H1 (cell line): ENCODE data around the gene NT5DC3. TPM values are rescaled to one million over a fixed set of nuclear protein-coding genes. Genes with fewer than 3 reads are reported as not detected.

Experiments used
- CTCF ChIA-PET: fragments of 300-600 bp; sonication (Branson Sonifier 250); formaldehyde crosslinking; loops from one replicate; lab custom pipeline; 2021; ENCODE audit not compliant: partially characterized antibody; lab: Charles Lee
- POLR2A ChIA-PET: fragments of 300-600 bp; sonication (Branson Sonifier 250); formaldehyde crosslinking; loops from one replicate; lab custom pipeline; 2021; ENCODE audit warnings: inconsistent platforms; ENCODE audit not compliant: partially characterized antibody; lab: Charles Lee
- DNase-seq, 2 experiments: peaks; one replicate each; pipeline versions ENCODE4 v3.0.0 to v3.0.0-alpha.2; 2010 to 2022; ENCODE audit warnings: low spot score in 2 of 2, low read depth in 1 of 2, mixed read lengths in 1 of 2
- FAIRE-seq: peaks from 2 replicates; lab custom pipeline; 2011; peaks lifted over from hg19 to GRCh38; lab: Jason Lieb, UNC
- H2AFZ ChIP-seq: 2 replicates; pipeline ENCODE4 v1.8.1; 2012; ENCODE audit warnings: low read length, inconsistent platforms
- H2AK5ac ChIP-seq: 2 replicates; pipeline ENCODE4 v1.6.1; 2013; ENCODE audit warnings: low read depth, low read length
- H2BK120ac ChIP-seq: replicated peaks from 2 replicates; pipeline ENCODE3; 2013; ENCODE audit warnings: low read depth, low read length, inconsistent platforms
- H2BK12ac ChIP-seq: 2 replicates; pipeline ENCODE4 v1.6.1; 2013; ENCODE audit warnings: low read depth, low read length
- H2BK15ac ChIP-seq: 2 replicates; pipeline ENCODE4 v1.6.1; 2013; ENCODE audit warnings: low read length
- H2BK20ac ChIP-seq: 2 replicates; pipeline ENCODE4 v1.6.1; 2013; ENCODE audit warnings: low read length
- H2BK5ac ChIP-seq: 2 replicates; pipeline ENCODE4 v1.6.1; 2013; ENCODE audit warnings: low read depth, low read length
- H3K14ac ChIP-seq: 2 replicates; pipeline ENCODE4 v1.6.1; 2013; ENCODE audit warnings: inconsistent platforms; ENCODE audit not compliant: insufficient read length
- H3K18ac ChIP-seq: 2 replicates; pipeline ENCODE4 v1.6.1; 2013; ENCODE audit warnings: low read length; ENCODE audit errors: extremely low read depth
- H3K23ac ChIP-seq: 2 replicates; pipeline ENCODE4 v1.6.1; 2013; ENCODE audit warnings: inconsistent platforms; ENCODE audit not compliant: insufficient read length
- H3K23me2 ChIP-seq: 2 replicates; pipeline ENCODE4 v1.6.1; 2013; ENCODE audit warnings: low read depth, low read length
- H3K27ac ChIP-seq: 2 replicates; pipeline ENCODE4 v1.6.1; 2011; ENCODE audit warnings: low read depth, low read length, inconsistent platforms
- H3K27me3 ChIP-seq, 4 experiments: replicated peaks in 1 of 4; 1 replicate in 1 of 4; 2 replicates in 3 of 4; pipeline versions ENCODE4 v1.6.1 to v1.8.1; 2011 to 2013; ENCODE audit warnings: low read length in 3 of 4, mild to moderate bottlenecking in 3 of 4, inconsistent platforms in 2 of 4, mixed read lengths in 2 of 4, moderate library complexity in 1 of 4; ENCODE audit not compliant: control insufficient read depth in 3 of 4, insufficient read depth in 3 of 4; ENCODE audit errors: extremely low read depth in 1 of 4
- H3K36me3 ChIP-seq, 4 experiments: 2 replicates each; pipeline versions ENCODE4 v1.6.1 to v1.8.1; 2011 to 2013; ENCODE audit warnings: mild to moderate bottlenecking in 4 of 4, low read length in 3 of 4, moderate library complexity in 2 of 4, control low read depth in 1 of 4, inconsistent platforms in 1 of 4; ENCODE audit not compliant: insufficient read depth in 4 of 4, control insufficient read depth in 2 of 4
- H3K4ac ChIP-seq: replicated peaks from 2 replicates; pipeline ENCODE3; 2013; ENCODE audit warnings: low read length, low read depth, mixed read lengths, inconsistent platforms; ENCODE audit not compliant: insufficient read length
- H3K4me1 ChIP-seq, 4 experiments: replicated peaks in 1 of 4; 1 replicate in 1 of 4; 2 replicates in 3 of 4; pipeline versions ENCODE4 v1.6.1 to v1.8.1; 2011 to 2013; ENCODE audit warnings: low read length in 3 of 4, inconsistent platforms in 2 of 4, mixed read lengths in 1 of 4; ENCODE audit not compliant: insufficient read depth in 4 of 4, control insufficient read depth in 3 of 4
- H3K4me2 ChIP-seq, 2 experiments: 2 replicates each; pipeline versions ENCODE4 v1.6.1 to v1.8.1; 2011 to 2013; ENCODE audit warnings: low read depth in 2 of 2, low read length in 2 of 2, control low read depth in 1 of 2, inconsistent platforms in 1 of 2, mild to moderate bottlenecking in 1 of 2; ENCODE audit not compliant: insufficient read depth in 1 of 2
- H3K4me3 ChIP-seq, 4 experiments: fragments of 200-600, 300-600 bp in 1 of 4; sonication (generic), shearing (Covaris generic), sonication (Bioruptor Twin) in 1 of 4; 2 replicates each; pipeline versions ENCODE4 v1.5.1 to v1.8.1; 2011 to 2016; ENCODE audit warnings: low read length in 4 of 4, low read depth in 3 of 4, control low read depth in 2 of 4, inconsistent platforms in 2 of 4, mild to moderate bottlenecking in 2 of 4, mixed read lengths in 1 of 4, moderate library complexity in 1 of 4; ENCODE audit not compliant: insufficient read depth in 2 of 4; ENCODE audit errors: extremely low read depth in 1 of 4
- H3K56ac ChIP-seq: replicated peaks from 2 replicates; pipeline ENCODE3; 2013; ENCODE audit warnings: low read depth, mild to moderate bottlenecking, mixed read lengths, low read length, inconsistent platforms; ENCODE audit not compliant: insufficient read length
- H3K79me1 ChIP-seq: 2 replicates; pipeline ENCODE4 v1.6.1; 2013; ENCODE audit warnings: low read depth, low read length, control low read depth
- H3K79me2 ChIP-seq, 2 experiments: 2 replicates each; pipeline versions ENCODE4 v1.6.1 to v1.8.1; 2012 to 2013; ENCODE audit warnings: low read length in 2 of 2, mild to moderate bottlenecking in 2 of 2, inconsistent platforms in 1 of 2; ENCODE audit not compliant: insufficient read depth in 2 of 2, control insufficient read depth in 1 of 2
- H3K9ac ChIP-seq, 4 experiments: replicated peaks in 1 of 4; 1 replicate in 1 of 4; 2 replicates in 3 of 4; pipeline versions ENCODE4 v1.6.1 to v1.8.1; 2011 to 2013; ENCODE audit warnings: low read depth in 3 of 4, low read length in 3 of 4, control low read depth in 2 of 4, mild to moderate bottlenecking in 2 of 4, moderate library complexity in 2 of 4, inconsistent platforms in 1 of 4; ENCODE audit errors: extremely low read depth in 1 of 4
- H3K9me3 ChIP-seq, 2 experiments: 2 replicates each; pipeline versions ENCODE4 v1.6.1 to v1.8.1; 2012 to 2013; ENCODE audit warnings: mild to moderate bottlenecking in 2 of 2, moderate library complexity in 2 of 2, control low read depth in 1 of 2, inconsistent platforms in 1 of 2, low read depth in 1 of 2, low read length in 1 of 2, mixed read lengths in 1 of 2; ENCODE audit not compliant: insufficient read depth in 2 of 2
- H4K20me1 ChIP-seq, 2 experiments: replicated peaks in 1 of 2; 2 replicates each; pipeline versions ENCODE3 to v1.8.1; 2011 to 2013; ENCODE audit warnings: inconsistent platforms in 2 of 2, low read length in 2 of 2, mild to moderate bottlenecking in 1 of 2; ENCODE audit not compliant: insufficient read depth in 2 of 2, control insufficient read depth in 1 of 2
- H4K5ac ChIP-seq: 2 replicates; pipeline ENCODE4 v1.6.1; 2013; ENCODE audit warnings: low read length, low read depth, mixed read lengths, inconsistent platforms; ENCODE audit not compliant: insufficient read length
- H4K8ac ChIP-seq: 2 replicates; pipeline ENCODE4 v1.8.0; 2013; ENCODE audit warnings: mild to moderate bottlenecking, moderate library complexity, low read length, inconsistent platforms; ENCODE audit not compliant: insufficient read depth; ENCODE audit errors: extremely low read depth
- H4K91ac ChIP-seq: replicated peaks from 2 replicates; pipeline ENCODE3; 2013; ENCODE audit warnings: low read length, mixed read lengths, inconsistent platforms; ENCODE audit not compliant: insufficient read length
- HDAC2 ChIP-seq, 2 experiments: fragments of 300-600 bp in 1 of 2; sonication (generic) in 1 of 2; IDR thresholded peaks; 2 replicates each; pipeline ENCODE4 v1.6.1; 2011 to 2012; ENCODE audit warnings: low read depth in 2 of 2, low read length in 2 of 2, mild to moderate bottlenecking in 2 of 2, moderate library complexity in 2 of 2, borderline replicate concordance in 1 of 2, inconsistent platforms in 1 of 2
- KDM1A ChIP-seq: fragments of 200-600, 300-600 bp; sonication (generic); IDR thresholded peaks from 2 replicates; pipeline ENCODE4 v1.7.1; 2016; ENCODE audit warnings: mild to moderate bottlenecking, low read length, borderline replicate concordance
- MAFK ChIP-seq: IDR thresholded peaks from 2 replicates; pipeline ENCODE4 v1.6.1; 2012; ENCODE audit warnings: low read depth, mild to moderate bottlenecking, improper control_type of control experiment, low read length
- SUZ12 ChIP-seq: fragments of 200-600 bp; sonication (generic); IDR thresholded peaks from 2 replicates; pipeline ENCODE4 v1.6.1; 2012; ENCODE audit warnings: mild to moderate bottlenecking, inconsistent platforms, low read length, moderate library complexity, mixed read lengths
- WGBS, 2 experiments: shearing (Covaris generic) in 1 of 2; methylation state at CpG; one replicate each; pipeline versions ENCODE4 v1.1.6 to v1.1.7; 2013 to 2015; ENCODE audit warnings: low lambda C conversion rate in 2 of 2, mixed read lengths in 2 of 2, inconsistent platforms in 1 of 2, low coverage in 1 of 2, missing lambda C conversion rate in 1 of 2; ENCODE audit not compliant: insufficient replicate concordance in 2 of 2, insufficient coverage in 1 of 2, insufficient read length in 1 of 2; ENCODE audit errors: extremely low coverage in 1 of 2, missing lambda C conversion rate in 1 of 2; 5-methylcytosine and 5-hydroxymethylcytosine counted together
- polyA plus RNA-seq, 7 experiments: library from polyadenylated mRNA; depleted of rRNA in 3 of 7; stranded (reverse) in 5 of 7; unstranded in 2 of 7; fragments of >200 nt in 5 of 7; fragments of 200-250 nt in 2 of 7; gene quantifications; 1 replicate in 5 of 7; 2 replicates in 1 of 7; 4 replicates in 1 of 7; pipeline versions ENCODE4 v1.2.1 to v1.2.3, GENCODE V29; 2011 to 2013; ENCODE audit warnings: missing spikeins in 2 of 7, mixed read lengths in 2 of 7
- total RNA-seq: library from RNA; stranded (reverse); fragmentation: NEBNext Ultra II Directional; extraction: Animal tissue kit (Norgen Biotek cat#: 25700); gene quantifications from 2 replicates; pipeline ENCODE4 v1.2.1, GENCODE V29; 2021

NT5DC3 gene
- total and polyA plus RNA-seq, 2 of the 8 experiments (the other 6 are each of a cell fraction or from before 2014, with no cell fraction given), result 5.4 to 14.8 TPM

DNA sequence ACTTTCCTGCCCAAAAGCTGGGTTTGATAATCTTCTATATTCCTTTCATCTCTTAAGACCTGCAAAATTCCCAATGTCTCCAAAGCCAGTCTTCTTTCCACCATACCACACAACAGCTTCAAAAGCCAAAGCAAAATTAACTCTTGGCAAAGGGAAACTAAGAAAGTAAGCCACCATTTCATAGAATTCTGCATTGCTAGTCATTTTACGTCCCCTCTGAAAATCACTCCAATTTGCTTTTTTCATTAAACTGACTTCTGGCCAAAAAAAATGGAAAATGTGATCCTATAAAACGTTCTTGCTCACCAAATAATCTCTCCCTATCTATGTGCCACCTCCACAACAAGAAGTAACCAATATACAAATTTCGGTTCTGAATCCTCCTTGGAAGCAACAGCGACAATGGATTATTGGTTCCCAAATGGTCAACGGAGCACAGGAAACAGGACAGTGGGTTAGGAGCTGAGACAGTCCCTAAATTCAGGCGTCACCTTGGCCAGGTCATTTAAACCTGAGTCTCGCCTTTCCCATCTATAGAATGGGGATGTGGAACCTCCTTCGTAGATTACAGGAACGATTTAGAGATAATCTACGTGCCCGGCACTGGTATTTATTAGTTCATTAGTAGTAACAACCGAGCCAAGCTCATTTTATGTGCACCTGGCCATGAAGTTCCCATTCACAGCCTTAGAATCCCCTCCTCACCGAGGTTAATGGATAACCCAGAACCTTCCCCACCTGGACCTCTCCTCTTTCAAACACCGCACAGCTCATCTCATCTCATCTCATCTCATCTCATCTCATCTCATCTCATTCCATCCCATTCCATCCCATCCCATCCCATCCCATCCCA is 1.2 kb downstream of the NT5DC3 start:
- H4K20me1 ChIP-seq, result peaks cover 0 to 9% of the 10 kb centered on the region in 2 experiments
- peaks cover 11% of the 10 kb centered on the region; the same call in 1 of the 2 replicates for H3K23me2 ChIP-seq
- ChIA-PET CTCF (interaction anchor here (0.6 to 2.3 kb wide), 3 partner anchors 14 to 262 kb away, joined by 3 to 9 read pairs (median 3); no protein-coding TSS in a partner anchor), POLR2A (interaction anchor here (0.7 to 1.3 kb wide), 5 partner anchors 8 to 90 kb away, joined by 3 to 5 read pairs (median 4); partner anchors contain the start of gene HSP90B1)
- no peak overlapping the region for H3K23ac ChIP-seq
- FAIRE-seq (no peak), DNase-seq (no peak)
- peak overlapping the region in 2 of 4 experiments; percentile 66 to 79; a peak in 4 of 7 replicates for H3K9ac ChIP-seq
- H3K56ac ChIP-seq, result no peak overlapping the region
- WGBS, 2 experiments, result 71% methylated on average over 14 of the region's 14 CpGs; no CpG with 5 or more reads in 1 of the 2 experiments
- peaks cover 9% of the 10 kb centered on the region for H3K79me1 ChIP-seq
- no peak overlapping the region for H2BK12ac ChIP-seq
- no peak overlapping the region for H2BK120ac ChIP-seq
- no peaks in the 10 kb centered on the region for H3K36me3 ChIP-seq
- H3K27me3 ChIP-seq, result peaks cover 0 to 6% (median 2%) of the 10 kb centered on the region in 4 experiments; a peak in 6 of 7 replicates
- peak overlapping the region; percentile 79 to 86 (median 82) for H3K4me3 ChIP-seq
- 0 out of 7 replicates have a peak, but pooled peaks cover 0 to 3% (median 0%) of the 10 kb centered on the region in 4 experiments for H3K4me1 ChIP-seq
- H3K4me2 ChIP-seq, result peak overlapping the region; percentile 84 to 85
- H2BK20ac ChIP-seq, result no peak overlapping the region
- H3K9me3 ChIP-seq, result no peaks in the 10 kb centered on the region
- no peak overlapping the region for H3K27ac ChIP-seq
- no peak overlapping the region for H2AFZ ChIP-seq
- TF ChIP-seq HDAC2 (IDR thresholded peaks at IDR 0.05; ENCODE audit: borderline replicate concordance in 1 of 2, low read depth in 2 of 2, low read length in 2 of 2) (0 out of 4 replicates have a peak, but pooled peaks of 1 of the 2 experiments have one; percentile 28), SUZ12 (0 out of 2 replicates have a peak, but pooled peaks have one; percentile 10), MAFK (no peak), KDM1A (peak; percentile 80; the same call in 1 of the 2 replicates)
- no peak overlapping the region for H2BK5ac ChIP-seq
- no peak overlapping the region for H3K18ac ChIP-seq
- no peak overlapping the region for H3K14ac ChIP-seq
- H3K4ac ChIP-seq, result no peak overlapping the region
- no peak overlapping the region for H4K5ac ChIP-seq
- H4K91ac ChIP-seq, result no peak overlapping the region
- no peak overlapping the region for H2AK5ac ChIP-seq
- no peak overlapping the region for H2BK15ac ChIP-seq
- no peak overlapping the region for H4K8ac ChIP-seq
- peaks cover 0 to 44% of the 10 kb centered on the region in 2 experiments for H3K79me2 ChIP-seq
